ENCODE data around the gene TMUB1. TPM values are rescaled to one million over a fixed set of nuclear protein-coding genes. Genes with fewer than 3 reads are reported as not detected.

The TMUB1 gene
- total and polyA plus RNA-seq, 9 of the 15 experiments (the other 6 are each of a cell fraction or from before 2014, with no cell fraction given): 0.14 to 241 (median 74.1) TPM

DNA sequence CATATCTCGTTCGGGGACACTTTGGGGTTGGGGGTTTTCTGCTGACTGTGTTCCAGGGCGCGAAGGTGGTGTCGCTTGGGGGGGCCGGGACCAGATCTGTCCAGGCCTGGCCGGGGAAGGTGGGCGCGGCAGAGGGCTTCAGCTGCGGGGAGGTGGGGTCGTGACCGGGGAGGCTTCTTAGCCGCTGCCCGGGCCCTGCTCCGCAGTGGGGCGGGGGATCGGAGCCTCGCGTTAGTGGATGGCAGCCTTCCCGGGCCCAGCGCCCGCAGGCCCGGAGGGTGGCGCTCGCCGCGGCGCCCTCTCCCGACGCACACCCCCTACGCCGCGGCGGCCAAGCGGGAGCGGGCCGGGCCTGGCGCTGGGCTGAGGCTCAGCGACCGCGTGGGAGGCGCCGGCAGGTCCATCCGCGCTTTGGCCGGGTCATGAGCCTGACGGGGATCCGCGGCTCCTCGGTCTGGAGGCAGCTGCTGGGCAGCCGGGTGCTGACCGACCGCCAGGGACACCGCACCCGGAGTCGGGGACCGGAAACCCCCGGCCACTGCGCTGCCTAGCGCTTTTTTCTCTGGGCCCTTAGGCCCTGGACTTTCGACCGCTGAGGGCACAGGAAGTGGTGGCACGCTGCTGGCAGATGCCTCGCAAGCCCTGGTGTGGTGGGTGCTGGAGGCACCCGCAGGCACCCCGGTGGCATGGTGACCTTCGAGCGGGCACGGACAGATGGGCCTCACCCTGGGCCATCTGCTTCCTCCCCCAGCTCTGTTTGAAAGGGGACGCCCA, 4.1 kb upstream of the TMUB1 start (continued):
- TF ChIP-seq, protein P1, sequence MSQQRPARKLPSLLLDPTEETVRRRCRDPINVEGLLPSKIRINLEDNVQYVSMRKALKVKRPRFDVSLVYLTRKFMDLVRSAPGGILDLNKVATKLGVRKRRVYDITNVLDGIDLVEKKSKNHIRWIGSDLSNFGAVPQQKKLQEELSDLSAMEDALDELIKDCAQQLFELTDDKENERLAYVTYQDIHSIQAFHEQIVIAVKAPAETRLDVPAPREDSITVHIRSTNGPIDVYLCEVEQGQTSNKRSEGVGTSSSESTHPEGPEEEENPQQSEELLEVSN (IDR thresholded peaks at IDR 0.05; ENCODE audit: borderline replicate concordance in 1 of 2, extremely low read depth in 1 of 2, insufficient read depth in 1 of 2, insufficient read length in 1 of 2, low read depth in 1 of 2, low read length in 1 of 2, poor library complexity in 1 of 2, severe bottlenecking in 1 of 2): peak; percentile 55 to 89
- TF ChIP-seq POLR2AphosphoS2 (IDR thresholded peaks at IDR 0.05; ENCODE audit: low read length): no peak
- TF ChIP-seq ZNF717 (CRISPR knock-in tag; IDR thresholded peaks at IDR 0.05): no peak
- no peak for TF ChIP-seq RBM15 (IDR thresholded peaks at IDR 0.05; ENCODE audit: insufficient read depth, low read length)
- TF ChIP-seq, protein P2, sequence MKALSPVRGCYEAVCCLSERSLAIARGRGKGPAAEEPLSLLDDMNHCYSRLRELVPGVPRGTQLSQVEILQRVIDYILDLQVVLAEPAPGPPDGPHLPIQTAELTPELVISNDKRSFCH (CRISPR knock-in tag; IDR thresholded peaks at IDR 0.05): no peak
- TF ChIP-seq, protein P2 (tag; IDR thresholded peaks at IDR 0.05): 0 out of 2 replicates have a peak, but pooled peaks have one; percentile 43
- TF ChIP-seq HOXB6 (CRISPR knock-in tag; IDR thresholded peaks at IDR 0.05; ENCODE audit: borderline replicate concordance): no peak
- TF ChIP-seq, protein P3, sequence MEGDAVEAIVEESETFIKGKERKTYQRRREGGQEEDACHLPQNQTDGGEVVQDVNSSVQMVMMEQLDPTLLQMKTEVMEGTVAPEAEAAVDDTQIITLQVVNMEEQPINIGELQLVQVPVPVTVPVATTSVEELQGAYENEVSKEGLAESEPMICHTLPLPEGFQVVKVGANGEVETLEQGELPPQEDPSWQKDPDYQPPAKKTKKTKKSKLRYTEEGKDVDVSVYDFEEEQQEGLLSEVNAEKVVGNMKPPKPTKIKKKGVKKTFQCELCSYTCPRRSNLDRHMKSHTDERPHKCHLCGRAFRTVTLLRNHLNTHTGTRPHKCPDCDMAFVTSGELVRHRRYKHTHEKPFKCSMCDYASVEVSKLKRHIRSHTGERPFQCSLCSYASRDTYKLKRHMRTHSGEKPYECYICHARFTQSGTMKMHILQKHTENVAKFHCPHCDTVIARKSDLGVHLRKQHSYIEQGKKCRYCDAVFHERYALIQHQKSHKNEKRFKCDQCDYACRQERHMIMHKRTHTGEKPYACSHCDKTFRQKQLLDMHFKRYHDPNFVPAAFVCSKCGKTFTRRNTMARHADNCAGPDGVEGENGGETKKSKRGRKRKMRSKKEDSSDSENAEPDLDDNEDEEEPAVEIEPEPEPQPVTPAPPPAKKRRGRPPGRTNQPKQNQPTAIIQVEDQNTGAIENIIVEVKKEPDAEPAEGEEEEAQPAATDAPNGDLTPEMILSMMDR (IDR thresholded peaks at IDR 0.05 in 2 of 3, conservative IDR thresholded peaks at IDR 0.05 in 1 of 3; ENCODE audit: insufficient read depth in 2 of 3, low read depth in 1 of 3, low read length in 3 of 3): peak; percentile 50 to 84 (median 66); a peak in 5 of 6 replicates
- peak; percentile 63; the same call in 1 of the 2 replicates for TF ChIP-seq SOX6 (IDR thresholded peaks at IDR 0.05)
- TF ChIP-seq, protein P4, sequence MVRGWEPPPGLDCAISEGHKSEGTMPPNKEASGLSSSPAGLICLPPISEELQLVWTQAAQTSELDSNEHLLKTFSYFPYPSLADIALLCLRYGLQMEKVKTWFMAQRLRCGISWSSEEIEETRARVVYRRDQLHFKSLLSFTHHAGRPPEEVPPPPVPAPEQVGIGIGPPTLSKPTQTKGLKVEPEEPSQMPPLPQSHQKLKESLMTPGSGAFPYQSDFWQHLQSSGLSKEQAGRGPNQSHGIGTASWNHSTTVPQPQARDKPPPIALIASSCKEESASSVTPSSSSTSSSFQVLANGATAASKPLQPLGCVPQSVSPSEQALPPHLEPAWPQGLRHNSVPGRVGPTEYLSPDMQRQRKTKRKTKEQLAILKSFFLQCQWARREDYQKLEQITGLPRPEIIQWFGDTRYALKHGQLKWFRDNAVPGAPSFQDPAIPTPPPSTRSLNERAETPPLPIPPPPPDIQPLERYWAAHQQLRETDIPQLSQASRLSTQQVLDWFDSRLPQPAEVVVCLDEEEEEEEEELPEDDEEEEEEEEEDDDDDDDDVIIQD (CRISPR knock-in tag; IDR thresholded peaks at IDR 0.05): no peak
- TF ChIP-seq CHD1 (IDR thresholded peaks at IDR 0.05; ENCODE audit: low read length): peak; percentile 99
- 0 out of 2 replicates have a peak, but pooled peaks have one; percentile 90 for TF ChIP-seq LARP7 (IDR thresholded peaks at IDR 0.05)
- TF ChIP-seq MECOM (CRISPR knock-in tag; IDR thresholded peaks at IDR 0.05): no peak
- TF ChIP-seq EGR1 (conservative IDR thresholded peaks at IDR 0.05): peak; percentile 66
- TF ChIP-seq NUFIP1 (IDR thresholded peaks at IDR 0.05; ENCODE audit: partially characterized antibody): no peak
- no peak for TF ChIP-seq DDX20 (tag; IDR thresholded peaks at IDR 0.05; ENCODE audit: low read depth)
- no peak for TF ChIP-seq MEF2A (IDR thresholded peaks at IDR 0.05; ENCODE audit: control insufficient read depth, low read depth, low read length)
- no peak for TF ChIP-seq TFAM (CRISPR knock-in tag; conservative IDR thresholded peaks at IDR 0.05)
- TF ChIP-seq ZNF668 (CRISPR knock-in tag; IDR thresholded peaks at IDR 0.05): no peak
- TF ChIP-seq ZNF644 (tag; IDR thresholded peaks at IDR 0.05; ENCODE audit: low read depth): no peak
- peak; percentile 55 for TF ChIP-seq ETV1 (tag; conservative IDR thresholded peaks at IDR 0.05; ENCODE audit: low read depth)
- no peak for TF ChIP-seq ZNF217 (CRISPR knock-in tag; IDR thresholded peaks at IDR 0.05)
- TF ChIP-seq NFE2 (IDR thresholded peaks at IDR 0.05; ENCODE audit: low read depth): no peak

Data from K562 (cell line).